HepG2 (cell line): ENCODE measurements around the gene SEPTIN11. TPM values are rescaled to one million over a fixed set of nuclear protein-coding genes. Genes with fewer than 3 reads are reported as not detected.

ENCODE experiments used
- CENPT ChIP-seq: sonication (generic); formaldehyde crosslinking; IDR thresholded peaks from 2 replicates; pipeline ENCODE4 v1.8.0; 2022; ENCODE audit warnings: low read depth, mild to moderate bottlenecking, moderate library complexity, missing genetic modification reagents
- CREM ChIP-seq, 2 experiments: sonication (generic) in 1 of 2; formaldehyde crosslinking in 1 of 2; IDR thresholded peaks; 2 replicates each; pipeline versions ENCODE4 v1.4.0 to v1.6.1; 2016 to 2020; ENCODE audit warnings: antibody characterized with exemption in 1 of 2, mild to moderate bottlenecking in 1 of 2, missing genetic modification reagents in 1 of 2
- MTF1 ChIP-seq: sonication (generic); formaldehyde crosslinking; IDR thresholded peaks from 2 replicates; pipeline ENCODE4 v1.5.0; 2020; ENCODE audit warnings: missing genetic modification reagents
- NFAT5 ChIP-seq: sonication (generic); formaldehyde crosslinking; IDR thresholded peaks from 2 replicates; pipeline ENCODE4 v1.4.0; 2020; ENCODE audit warnings: missing genetic modification reagents
- SAFB2 ChIP-seq: sonication (generic); formaldehyde crosslinking; IDR thresholded peaks from 2 replicates; pipeline ENCODE4 v1.5.1; 2020; ENCODE audit warnings: missing genetic modification reagents, low read depth, mild to moderate bottlenecking, borderline replicate concordance
- SAP130 ChIP-seq: IDR thresholded peaks from 2 replicates; pipeline ENCODE4 v1.6.1; 2016; ENCODE audit warnings: low read depth
- SKIL ChIP-seq: sonication (generic); formaldehyde crosslinking; IDR thresholded peaks from 2 replicates; pipeline ENCODE4 v1.8.0; 2022; ENCODE audit warnings: missing genetic modification reagents, mild to moderate bottlenecking, moderate library complexity, borderline replicate concordance
- TERF1 ChIP-seq: sonication (generic); formaldehyde crosslinking; IDR thresholded peaks from 2 replicates; pipeline ENCODE4 v1.8.0; 2022; ENCODE audit warnings: mild to moderate bottlenecking, missing genetic modification reagents, moderate library complexity
- THAP9 ChIP-seq: sonication (generic); formaldehyde crosslinking; IDR thresholded peaks from 2 replicates; pipeline ENCODE4; 2020; ENCODE audit warnings: missing genetic modification reagents, mild to moderate bottlenecking, borderline replicate concordance
- TSC22D2 ChIP-seq: sonication (generic); formaldehyde crosslinking; IDR thresholded peaks from 2 replicates; pipeline ENCODE4 v1.5.1; 2020; ENCODE audit warnings: missing genetic modification reagents, mild to moderate bottlenecking, borderline replicate concordance
- ZNF282 ChIP-seq: fragments of 450-650 bp; IDR thresholded peaks from 2 replicates; pipeline ENCODE4 v1.6.1; 2018; ENCODE audit not compliant: partially characterized antibody
- ZNF510 ChIP-seq: sonication (generic); formaldehyde crosslinking; IDR thresholded peaks from 2 replicates; pipeline ENCODE4 v1.4.0; 2020; ENCODE audit warnings: low read depth, mild to moderate bottlenecking, missing genetic modification reagents
- ZNF775 ChIP-seq: sonication (generic); formaldehyde crosslinking; IDR thresholded peaks from 2 replicates; pipeline ENCODE4 v1.4.0; 2020; ENCODE audit warnings: missing genetic modification reagents, mild to moderate bottlenecking, moderate library complexity, borderline replicate concordance
- polyA plus RNA-seq, 8 experiments: library from polyadenylated mRNA; depleted of rRNA in 3 of 8; stranded (reverse) in 7 of 8; unstranded in 1 of 8; fragments of >200 nt; fragmentation: Illumina TruSeq in 4 of 8; extraction: Trizol in 4 of 8; gene quantifications; 2 replicates each; pipeline versions ENCODE4 v1.2.1 to v1.2.3, GENCODE V29; 2011 to 2016; ENCODE audit warnings: low read depth in 4 of 8, missing spikeins in 1 of 8, mixed read lengths in 1 of 8; ENCODE audit not compliant: insufficient read depth in 1 of 8
- total RNA-seq, 5 experiments: library from RNA; depleted of rRNA; stranded (reverse); fragments of >200 nt; fragmentation: Illumina TruSeq; extraction: Trizol; gene quantifications; 2 replicates each; pipeline ENCODE4 v1.2.3, GENCODE V29; 2016; ENCODE audit warnings: low read depth in 1 of 5

The SEPTIN11 gene
- total and polyA plus RNA-seq, 2 of the 13 experiments (the other 11 are each of a cell fraction or from before 2014, with no cell fraction given): 28.9 to 47.3 TPM

GRCh38 chr4:76984788-76985211 is 35.2 kb downstream of the SEPTIN11 start (continued):
- TF ChIP-seq THAP9: no peak
- TF ChIP-seq SAP130 (CRISPR knock-in tag): peak; percentile 74
- TF ChIP-seq NFAT5: no peak
- TF ChIP-seq CENPT (CRISPR knock-in tag): no peak
- TF ChIP-seq ZNF775 (CRISPR knock-in tag): no peak
- TF ChIP-seq SKIL (CRISPR knock-in tag): no peak
- no peak for TF ChIP-seq MTF1
- TF ChIP-seq CREM (IDR thresholded peaks at IDR 0.05): no peak
- no peak for TF ChIP-seq CREM (CRISPR knock-in tag; IDR thresholded peaks at IDR 0.05)
- TF ChIP-seq TERF1 (CRISPR knock-in tag): no peak
- TF ChIP-seq ZNF510 (CRISPR knock-in tag): no peak
- no peak for TF ChIP-seq TSC22D2 (CRISPR knock-in tag)
- TF ChIP-seq SAFB2 (CRISPR knock-in tag): no peak
- TF ChIP-seq ZNF282: no peak
- TF ChIP-seq, all 625 proteins: peak for 10
